ENCODE measurements around the gene IL31. TPM values are rescaled to one million over a fixed set of nuclear protein-coding genes. Genes with fewer than 3 reads are reported as not detected.
A peak's percentile ranks its signal among the peaks of the same experiment; 100 is the strongest.

The IL31 gene
- total and polyA plus RNA-seq, 3 experiments from 2014 or later, result 4.1 to 5.1 TPM; not detected in 1

DNA sequence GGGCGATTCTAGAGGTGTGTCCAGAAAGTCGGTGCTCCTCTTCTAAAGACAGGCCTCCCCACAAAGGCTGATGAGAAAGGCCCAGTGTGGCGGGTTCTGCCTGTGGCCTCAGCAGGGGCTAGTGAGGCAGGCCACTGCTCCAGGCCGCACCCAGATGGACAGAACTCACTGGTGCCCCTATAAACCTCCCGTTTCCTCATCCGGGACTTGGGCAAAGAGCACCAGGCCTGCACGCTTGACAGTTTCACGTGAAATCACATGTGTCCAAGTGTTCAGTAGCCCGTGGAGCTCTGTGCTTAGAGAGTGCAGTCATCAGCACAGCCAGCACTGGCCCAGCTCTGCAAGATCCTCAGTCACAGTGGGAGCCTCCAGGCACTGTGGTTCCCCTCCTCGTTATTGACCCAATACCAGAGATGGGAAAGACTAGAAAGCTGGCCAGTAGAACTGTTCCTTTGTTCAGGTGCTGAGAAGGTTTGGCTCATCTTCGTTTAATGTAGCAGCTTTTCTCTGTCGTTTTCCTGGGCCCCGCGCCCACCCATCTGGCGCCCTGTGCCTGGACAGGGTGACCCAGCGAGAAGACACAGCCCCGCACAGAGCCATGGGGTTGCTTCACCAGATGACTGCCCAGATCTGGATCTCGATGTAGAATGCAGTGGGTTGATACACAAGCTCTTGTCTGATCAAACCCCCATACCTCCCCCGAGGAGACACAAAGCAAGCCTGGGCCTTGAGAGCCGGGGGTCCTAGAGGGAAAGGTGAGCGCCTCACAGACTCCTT is 26.3 kb downstream of the IL31 start:
- no peak overlapping the region for H3K4me3 Mint-ChIP-seq
- no peaks in the 10 kb centered on the region for H3K4me1 Mint-ChIP-seq
- Histone ChIP-seq H3K4me3 (ENCODE audit: low read length) (no peak overlapping the region), H3K27me3 (ENCODE audit: insufficient read depth, low read length, poor library complexity, severe bottlenecking) (no peaks in the 10 kb centered on the region), H3K9me3 (ENCODE audit: low read length) (no peaks in the 10 kb centered on the region), H3K4me1 (ENCODE audit: insufficient read depth, low read length) (no peaks in the 10 kb centered on the region), H3K36me3 (ENCODE audit: insufficient read depth, low read length) (peaks cover 3% of the 10 kb centered on the region), H3K27ac (ENCODE audit: low read depth, low read length) (no peak overlapping the region)
- no peak overlapping the region for H3K27ac Mint-ChIP-seq
- H3K27me3 Mint-ChIP-seq, result peaks cover 0 to 3% of the 10 kb centered on the region in 2 donors
- ChIA-PET POLR2A (interaction anchor here (0.5 kb wide), 1 partner anchor 34 kb away, joined by 7 read pairs; no protein-coding TSS in a partner anchor), CTCF (interaction anchor here (0.5 kb wide), 1 partner anchor 28 kb away, joined by 3 read pairs; no protein-coding TSS in a partner anchor)
- no peaks in the 10 kb centered on the region for H3K9me3 Mint-ChIP-seq
- H3K36me3 Mint-ChIP-seq, result peaks cover 3 to 13% (median 4%) of the 10 kb centered on the region in 3 donors
- DNase-seq, result no peak

- H3K36me3 ChIP-seq (ENCODE audit: insufficient read depth, low read length), result peaks cover 20% of the 10 kb centered on the region
- peaks cover 0 to 3% of the 10 kb centered on the region in 2 donors for H3K27me3 Mint-ChIP-seq
- peaks cover 3 to 31% (median 4%) of the 10 kb centered on the region in 3 donors for H3K36me3 Mint-ChIP-seq
- no peaks in the 10 kb centered on the region for H3K4me1 Mint-ChIP-seq
- no peaks in the 10 kb centered on the region for H3K4me1 ChIP-seq (ENCODE audit: insufficient read depth, low read length)
- H3K27ac Mint-ChIP-seq, result no peak overlapping the region
- ChIA-PET CTCF (interaction anchor here (1.3 to 1.4 kb wide), 2 partner anchors 12 to 22 kb away, joined by 3 to 4 read pairs; no protein-coding TSS in a partner anchor), POLR2A (no interaction called here)
- no peaks in the 10 kb centered on the region for H3K9me3 Mint-ChIP-seq
- no peak for DNase-seq
- no peak overlapping the region for H3K4me3 Mint-ChIP-seq
- no peaks in the 10 kb centered on the region for H3K9me3 ChIP-seq (ENCODE audit: low read length)
- H3K27ac ChIP-seq (ENCODE audit: low read depth, low read length), result no peak overlapping the region
- H3K27me3 ChIP-seq (ENCODE audit: insufficient read depth, low read length, poor library complexity, severe bottlenecking), result no peaks in the 10 kb centered on the region
- no peak overlapping the region for H3K4me3 ChIP-seq (ENCODE audit: low read length)
Observed at GRCh38 chr12:122145505-122146330, 28.3 kb downstream of the IL31 start.

- H3K27me3 ChIP-seq (ENCODE audit: insufficient read depth, low read length, poor library complexity, severe bottlenecking), result no peaks in the 10 kb centered on the region
- no peaks in the 10 kb centered on the region for H3K9me3 ChIP-seq (ENCODE audit: low read length)
- H3K4me1 Mint-ChIP-seq, result no peaks in the 10 kb centered on the region
- no peaks in the 10 kb centered on the region for H3K4me1 ChIP-seq (ENCODE audit: insufficient read depth, low read length)
- ChIA-PET CTCF (interaction anchor here (1.4 kb wide), 1 partner anchor 21 kb away, joined by 4 read pairs; no protein-coding TSS in a partner anchor), POLR2A (no interaction called here)
- no peak for DNase-seq
- peaks cover 4 to 36% (median 5%) of the 10 kb centered on the region in 3 donors for H3K36me3 Mint-ChIP-seq
- H3K27ac Mint-ChIP-seq, result no peak overlapping the region
- H3K27me3 Mint-ChIP-seq, result peaks cover 0 to 3% of the 10 kb centered on the region in 2 donors
- peaks cover 22% of the 10 kb centered on the region for H3K36me3 ChIP-seq (ENCODE audit: insufficient read depth, low read length)
- H3K9me3 Mint-ChIP-seq, result no peaks in the 10 kb centered on the region
- H3K27ac ChIP-seq (ENCODE audit: low read depth, low read length), result no peak overlapping the region
- H3K4me3 ChIP-seq (ENCODE audit: low read length), result no peak overlapping the region
- no peak overlapping the region for H3K4me3 Mint-ChIP-seq
Observed at GRCh38 chr12:122144885-122145284, 29.1 kb downstream of the IL31 start.

GRCh38 chr12:122142857-122143256 is 31.2 kb downstream of the IL31 start:
- POLR2A ChIA-PET, result no interaction called here

GRCh38 chr12:122141911-122142725 is 31.9 kb downstream of the IL31 start:
- no peak overlapping the region for H3K4me3 ChIP-seq (ENCODE audit: low read length)
- Mint-ChIP-seq H3K4me3 (no peak overlapping the region), H3K9me3 (no peaks in the 10 kb centered on the region), H3K4me1 (no peaks in the 10 kb centered on the region), H3K27ac (peak overlapping the region in 1 of 8 donors; percentile 75), H3K27me3 (no peaks in the 10 kb centered on the region), H3K36me3 (peaks cover 4 to 55% (median 10%) of the 10 kb centered on the region in 3 donors)
- no peaks in the 10 kb centered on the region for H3K4me1 ChIP-seq (ENCODE audit: insufficient read depth, low read length)
- ChIA-PET CTCF (interaction anchor here (1.2 kb wide), 1 partner anchor 19 kb away, joined by 3 read pairs; no protein-coding TSS in a partner anchor), POLR2A (no interaction called here)
- no peak for DNase-seq
- H3K27ac ChIP-seq (ENCODE audit: low read depth, low read length), result no peak overlapping the region
- H3K9me3 ChIP-seq (ENCODE audit: low read length), result no peaks in the 10 kb centered on the region
- no peaks in the 10 kb centered on the region for H3K27me3 ChIP-seq (ENCODE audit: insufficient read depth, low read length, poor library complexity, severe bottlenecking)
- peaks cover 22% of the 10 kb centered on the region for H3K36me3 ChIP-seq (ENCODE audit: insufficient read depth, low read length)

More at GRCh38 chr12:122142857-122143256, 31.2 kb downstream of the IL31 start:
- DNase-seq, result no peak
- H3K27me3 Mint-ChIP-seq, result no peaks in the 10 kb centered on the region
- Histone ChIP-seq H3K9me3 (ENCODE audit: low read length) (no peaks in the 10 kb centered on the region), H3K36me3 (ENCODE audit: insufficient read depth, low read length) (peaks cover 22% of the 10 kb centered on the region), H3K27me3 (ENCODE audit: insufficient read depth, low read length, poor library complexity, severe bottlenecking) (no peaks in the 10 kb centered on the region), H3K4me1 (ENCODE audit: insufficient read depth, low read length) (no peaks in the 10 kb centered on the region), H3K27ac (ENCODE audit: low read depth, low read length) (no peak overlapping the region), H3K4me3 (ENCODE audit: low read length) (no peak overlapping the region)
- no peak overlapping the region for H3K4me3 Mint-ChIP-seq
- H3K4me1 Mint-ChIP-seq, result no peaks in the 10 kb centered on the region
- H3K27ac Mint-ChIP-seq, result no peak overlapping the region
- CTCF ChIA-PET, result interaction anchor here (1.2 kb wide), 1 partner anchor 19 kb away, joined by 3 read pairs; no protein-coding TSS in a partner anchor
- no peaks in the 10 kb centered on the region for H3K9me3 Mint-ChIP-seq
- H3K36me3 Mint-ChIP-seq, result peaks cover 4 to 53% (median 10%) of the 10 kb centered on the region in 3 donors

- no peaks in the 10 kb centered on the region for H3K9me3 ChIP-seq (ENCODE audit: low read length)
- CTCF ChIA-PET, result interaction anchor here (1.3 kb wide), 1 partner anchor 50 kb away, joined by 5 read pairs; no protein-coding TSS in a partner anchor
- H3K4me1 ChIP-seq (ENCODE audit: insufficient read depth, low read length), result no peaks in the 10 kb centered on the region
- no peak overlapping the region for H3K4me3 Mint-ChIP-seq
- no peaks in the 10 kb centered on the region for H3K27me3 ChIP-seq (ENCODE audit: insufficient read depth, low read length, poor library complexity, severe bottlenecking)
- H3K36me3 ChIP-seq (ENCODE audit: insufficient read depth, low read length), result peaks cover 22% of the 10 kb centered on the region
- no peaks in the 10 kb centered on the region for H3K27me3 Mint-ChIP-seq
- POLR2A ChIA-PET, result no interaction called here
- no peak overlapping the region for H3K4me3 ChIP-seq (ENCODE audit: low read length)
- H3K4me1 Mint-ChIP-seq, result no peaks in the 10 kb centered on the region
- H3K27ac Mint-ChIP-seq, result peak overlapping the region in 1 of 8 donors; percentile 6
- DNase-seq, result no peak
- peaks cover 4 to 62% (median 10%) of the 10 kb centered on the region in 3 donors for H3K36me3 Mint-ChIP-seq
- H3K9me3 Mint-ChIP-seq, result no peaks in the 10 kb centered on the region
- no peak overlapping the region for H3K27ac ChIP-seq (ENCODE audit: low read depth, low read length)
Observed at GRCh38 chr12:122140467-122141257, 33.4 kb downstream of the IL31 start.

GRCh38 chr12:122139941-122140340 is 34.1 kb downstream of the IL31 start:
- Histone ChIP-seq H3K9me3 (ENCODE audit: low read length) (no peaks in the 10 kb centered on the region), H3K27ac (ENCODE audit: low read depth, low read length) (no peak overlapping the region), H3K4me3 (ENCODE audit: low read length) (no peak overlapping the region), H3K36me3 (ENCODE audit: insufficient read depth, low read length) (peaks cover 22% of the 10 kb centered on the region), H3K4me1 (ENCODE audit: insufficient read depth, low read length) (no peaks in the 10 kb centered on the region), H3K27me3 (ENCODE audit: insufficient read depth, low read length, poor library complexity, severe bottlenecking) (no peaks in the 10 kb centered on the region)
- Mint-ChIP-seq H3K27ac (no peak overlapping the region), H3K9me3 (no peaks in the 10 kb centered on the region), H3K4me1 (no peaks in the 10 kb centered on the region), H3K4me3 (no peak overlapping the region), H3K36me3 (peaks cover 4 to 69% (median 10%) of the 10 kb centered on the region in 3 donors), H3K27me3 (no peaks in the 10 kb centered on the region)
- no peak for DNase-seq
- ChIA-PET CTCF (interaction anchor here (1.3 kb wide), 1 partner anchor 51 kb away, joined by 5 read pairs; no protein-coding TSS in a partner anchor), POLR2A (no interaction called here)

Measured in CD8-positive, alpha-beta memory T cell (primary cell).